UCSD-AML1 (cell line): Measurements from ENCODE around the gene C16orf90.
"Not testable (repeated sequence)": the region's sequence is repeated elsewhere in the genome, so short reads cannot be mapped to it uniquely, and the experiment has no call there.

ENCODE experiments used
- DNase-seq: peaks from one replicate; lab custom pipeline; 2025; ENCODE audit not compliant: unreplicated experiment; lab: John Stamatoyannopoulos, UW

Gene C16orf90

DNA sequence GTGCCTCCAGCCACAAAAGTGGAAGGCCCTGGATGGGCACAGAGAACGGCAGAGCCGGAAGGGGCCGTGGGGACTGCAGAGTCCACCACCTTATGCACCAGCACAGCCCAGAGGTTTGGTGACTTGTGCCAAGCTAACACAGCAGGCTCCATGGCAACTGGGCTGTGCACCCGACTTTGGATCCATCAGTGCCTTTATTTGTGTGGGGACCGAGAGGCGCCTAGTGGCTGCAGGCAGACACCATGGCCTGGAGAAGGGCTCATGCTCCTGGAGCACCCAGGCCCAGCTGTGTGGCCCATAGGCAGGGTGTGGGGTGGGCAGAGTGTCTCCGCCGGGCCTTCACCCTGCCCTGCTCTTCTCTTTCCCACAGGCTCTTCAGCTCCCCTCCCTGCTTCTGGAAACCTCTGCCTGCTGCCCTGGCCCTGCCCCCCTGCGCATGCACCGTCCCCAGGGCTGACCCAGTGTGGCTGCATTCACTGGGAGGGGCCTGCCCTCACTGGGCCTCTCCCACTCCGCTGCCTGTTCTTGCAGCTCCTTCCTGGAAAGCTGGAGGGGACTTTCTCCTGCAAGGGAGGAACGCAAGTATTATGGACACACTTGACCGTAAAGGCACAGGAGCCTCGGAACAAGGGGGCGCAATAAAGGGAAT, 10.1 kb downstream of the C16orf90 start:
- no peak for DNase-seq

DNA sequence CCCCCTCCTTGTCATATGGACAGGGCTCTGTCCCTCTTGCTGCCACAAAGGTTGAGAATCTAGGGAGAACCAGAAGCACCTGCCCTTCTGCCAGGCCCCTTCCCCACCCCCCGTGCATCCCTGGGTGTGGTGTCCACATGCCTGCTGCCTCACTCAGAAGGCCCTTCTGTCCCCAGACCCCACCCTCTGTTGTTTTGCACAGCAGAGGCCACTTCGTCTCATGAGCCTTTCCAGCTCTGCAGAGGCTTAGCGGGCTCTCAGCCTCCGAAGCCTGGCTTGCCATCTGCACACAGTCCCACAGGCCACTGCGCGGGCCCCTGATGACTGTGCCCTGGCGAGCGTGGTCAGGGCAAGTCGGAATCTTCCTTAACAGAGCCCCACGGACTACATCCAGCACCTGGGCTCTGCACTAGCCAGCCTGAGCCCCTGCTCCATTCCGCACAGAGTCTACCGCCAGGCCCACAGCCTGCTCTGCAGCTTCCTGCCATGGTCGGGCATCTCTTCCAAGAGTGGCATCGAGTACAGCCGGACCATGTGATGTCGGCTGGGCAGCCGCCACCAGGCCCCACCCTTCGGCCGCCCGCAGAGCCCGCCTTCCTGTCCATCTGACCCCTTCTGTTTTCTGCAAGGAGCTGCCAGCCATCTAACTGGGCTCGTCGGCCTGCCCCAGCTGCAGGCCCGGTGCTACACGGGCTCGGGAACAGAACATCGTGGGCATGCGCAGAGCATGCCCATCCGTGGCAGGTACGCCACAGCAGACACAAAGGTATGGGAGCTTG, 10.8 kb downstream of the C16orf90 start:
- DNase-seq = no peak

DNA sequence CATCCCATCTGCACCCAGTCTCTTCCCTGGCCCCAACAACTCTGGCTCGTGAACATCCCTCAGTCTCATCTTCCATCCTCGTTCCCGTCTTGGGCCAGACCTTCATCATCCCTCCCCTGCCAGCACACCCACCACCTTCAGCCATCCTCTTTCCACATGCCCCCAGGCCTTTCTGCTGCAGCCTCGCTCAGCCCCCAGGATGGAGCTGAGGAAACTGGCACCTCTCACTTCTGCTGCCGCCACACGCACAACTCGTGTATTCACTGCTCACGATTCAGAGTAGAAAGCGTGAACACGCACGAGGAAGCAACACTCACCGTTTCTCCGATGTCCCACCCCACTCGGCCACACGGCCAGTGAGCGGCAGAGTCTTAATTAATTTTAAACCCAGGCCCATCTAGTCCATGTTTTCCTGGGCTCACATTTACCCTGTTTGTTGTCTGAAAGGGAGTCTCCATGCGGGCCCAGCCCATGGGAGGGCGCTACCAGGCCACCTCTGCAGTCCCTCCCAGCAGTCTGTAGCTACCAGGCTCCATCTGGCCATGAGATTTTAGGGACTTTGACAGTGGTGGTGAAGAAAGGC, 12.5 kb downstream of the C16orf90 start:
- no peak for DNase-seq

DNA sequence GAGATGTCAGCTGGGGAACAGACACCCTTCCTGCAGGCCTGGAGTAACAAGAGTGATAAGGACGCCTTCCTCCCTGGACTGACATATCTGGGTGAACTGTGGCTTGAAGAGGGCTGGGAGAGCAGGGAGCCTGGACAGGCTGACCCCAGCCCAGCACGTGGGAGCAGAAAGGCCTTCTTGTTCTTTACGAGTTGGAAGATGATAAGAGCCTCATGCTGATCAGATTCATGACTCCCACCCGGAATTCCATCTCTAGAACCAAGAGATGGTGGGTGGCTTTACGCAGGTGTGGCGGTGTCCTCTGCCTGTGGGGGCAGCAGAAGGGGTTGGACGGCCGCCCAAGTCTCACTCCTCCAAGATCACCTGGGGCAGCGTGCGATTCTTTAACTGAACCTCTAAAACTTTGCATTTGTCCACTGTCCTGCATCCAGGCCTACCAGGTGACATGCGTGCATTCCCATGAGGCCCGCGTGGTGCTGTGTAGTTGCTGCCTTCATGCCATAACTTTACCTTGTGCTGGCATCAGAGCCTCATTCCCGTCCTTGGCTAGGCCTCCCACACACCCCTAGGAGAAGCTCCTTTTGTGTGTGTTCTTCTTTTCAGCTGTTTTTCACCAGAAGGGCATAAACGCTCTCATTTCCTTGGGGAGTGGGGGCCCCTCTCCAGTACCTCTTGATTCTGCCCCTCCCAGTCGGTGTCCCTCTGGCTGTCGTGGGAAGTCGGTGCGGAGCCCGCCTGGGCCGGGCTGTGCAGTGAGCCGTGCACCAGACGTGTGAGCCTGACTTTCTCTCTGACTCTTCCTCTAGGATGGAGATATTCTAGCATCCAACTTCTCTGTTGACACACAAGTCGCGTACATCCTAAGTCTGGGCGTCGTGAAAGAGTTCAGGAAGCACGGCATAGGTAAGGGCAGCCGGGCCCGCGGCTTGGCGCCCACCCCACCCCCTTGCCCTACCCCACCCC, 13.3 kb downstream of the C16orf90 start:
- no peak for DNase-seq

DNA sequence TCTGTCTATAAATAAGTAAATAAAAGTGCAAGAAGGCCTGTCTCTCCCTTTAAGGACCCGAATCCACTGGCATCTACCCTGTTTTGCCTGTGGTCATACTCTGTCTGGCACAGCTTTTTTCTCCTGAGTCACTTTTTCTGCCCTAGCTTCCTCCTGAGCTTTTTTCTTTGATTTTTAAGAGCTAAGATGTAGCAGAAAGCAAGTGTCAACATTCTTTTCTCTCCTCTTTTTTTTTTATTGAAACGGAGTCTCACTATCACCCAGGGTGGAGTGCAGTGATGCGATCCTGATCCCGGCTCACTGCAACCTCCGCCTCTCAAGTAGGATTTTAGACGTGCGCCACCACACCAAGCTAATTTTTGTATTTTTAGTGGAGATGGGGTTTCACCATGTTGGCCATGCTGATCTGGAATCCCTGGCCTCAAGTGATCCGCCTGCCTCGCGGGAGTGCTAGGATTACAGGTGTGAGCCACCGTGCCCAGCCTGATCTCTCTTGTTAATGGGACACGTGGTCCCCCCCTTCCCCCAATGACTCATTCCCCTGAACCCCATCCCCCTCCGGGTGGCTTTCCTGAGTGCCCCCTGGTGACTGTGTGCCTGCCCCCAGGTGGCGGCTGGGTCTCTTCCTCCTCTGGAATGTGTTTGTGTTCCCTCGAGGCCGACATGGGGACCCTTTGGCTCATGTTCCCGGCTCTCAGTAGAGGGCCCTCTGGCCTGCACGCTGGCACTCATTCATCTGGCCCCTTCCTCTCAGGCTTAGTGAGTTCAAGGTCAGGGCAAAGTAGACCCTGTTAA, 14.2 kb downstream of the C16orf90 start:
- DNase-seq = no peak

DNA sequence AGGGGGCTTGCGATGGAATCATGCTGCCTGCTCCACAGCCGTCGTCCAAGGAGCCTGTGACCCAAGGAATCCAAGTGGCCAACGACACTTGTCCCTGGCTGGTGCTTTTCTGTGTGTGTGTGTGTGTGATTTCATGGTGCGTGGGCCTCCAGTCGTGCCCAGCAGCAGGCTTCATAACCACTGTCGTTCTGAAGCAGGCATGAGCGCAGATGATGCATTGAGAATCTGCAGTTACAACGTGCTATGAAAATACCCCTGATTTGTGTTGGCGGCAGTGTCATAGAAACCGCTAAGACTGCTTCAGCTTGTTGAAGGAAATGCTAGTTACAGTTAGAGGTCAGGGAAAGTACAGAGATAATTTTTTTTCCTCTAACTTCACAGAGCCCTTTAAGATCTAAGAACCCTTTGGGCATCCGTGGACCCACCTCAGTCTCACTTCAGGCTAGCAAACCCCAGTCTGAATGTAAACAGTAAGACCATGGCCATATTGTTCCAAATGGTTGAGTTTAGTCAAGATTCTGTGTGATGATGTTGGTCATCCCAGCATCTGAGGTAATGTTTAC, 15.6 kb downstream of the C16orf90 start:
- no peak for DNase-seq

DNA sequence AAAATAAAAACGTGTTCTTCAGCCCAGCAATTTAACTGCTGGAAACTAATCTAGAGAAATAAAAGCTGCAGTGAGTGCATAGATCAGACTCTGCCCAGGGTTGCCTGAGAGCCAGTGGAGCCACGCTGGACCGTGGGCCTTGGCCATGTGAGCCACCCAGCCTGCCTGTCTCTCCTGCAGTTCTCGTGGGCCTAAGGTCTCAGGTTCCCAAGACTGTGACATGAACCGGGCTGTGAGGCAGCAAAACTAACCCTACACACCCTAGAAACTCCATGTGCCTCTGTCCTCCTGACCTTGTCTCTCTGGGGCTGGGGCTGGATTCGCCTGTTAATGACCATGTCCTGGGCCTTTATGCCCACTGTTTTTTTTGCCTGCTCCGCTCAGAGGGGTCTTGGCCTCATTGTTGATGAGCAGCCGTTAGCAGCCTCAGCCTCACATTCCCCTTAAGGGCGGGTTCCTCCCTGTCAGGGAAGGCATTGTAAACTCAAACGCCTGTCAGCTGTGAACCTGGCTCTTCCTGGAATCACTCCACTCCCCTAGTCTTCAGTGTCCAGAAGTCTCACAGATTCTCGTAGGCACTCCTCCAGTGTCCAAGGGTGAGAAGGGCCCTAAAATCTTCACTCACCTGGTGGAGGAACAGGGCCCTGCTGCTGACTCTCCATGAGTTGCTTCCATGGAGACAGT, 16.9 kb downstream of the C16orf90 start:
- no peak for DNase-seq

DNA sequence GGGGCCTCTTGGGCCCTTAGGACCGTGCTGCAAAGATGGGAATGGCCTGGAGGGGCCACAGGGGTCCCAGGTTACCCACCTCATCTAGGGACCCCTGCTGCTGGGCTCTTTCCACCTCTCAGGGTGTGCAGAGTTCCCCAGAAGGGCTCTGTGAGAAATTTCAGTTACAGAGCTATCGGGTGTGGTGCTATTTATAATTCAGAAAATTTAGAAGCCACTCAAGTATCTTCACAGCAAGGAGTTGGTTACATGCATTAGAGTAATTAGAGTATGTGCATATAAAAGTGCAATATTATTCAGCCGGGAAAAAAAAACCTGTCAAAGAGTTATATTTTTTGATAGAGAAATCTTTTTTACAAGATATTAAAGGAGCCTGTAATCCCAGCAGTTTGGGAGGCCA, 18.9 kb downstream of the C16orf90 start:
- no peak for DNase-seq

DNA sequence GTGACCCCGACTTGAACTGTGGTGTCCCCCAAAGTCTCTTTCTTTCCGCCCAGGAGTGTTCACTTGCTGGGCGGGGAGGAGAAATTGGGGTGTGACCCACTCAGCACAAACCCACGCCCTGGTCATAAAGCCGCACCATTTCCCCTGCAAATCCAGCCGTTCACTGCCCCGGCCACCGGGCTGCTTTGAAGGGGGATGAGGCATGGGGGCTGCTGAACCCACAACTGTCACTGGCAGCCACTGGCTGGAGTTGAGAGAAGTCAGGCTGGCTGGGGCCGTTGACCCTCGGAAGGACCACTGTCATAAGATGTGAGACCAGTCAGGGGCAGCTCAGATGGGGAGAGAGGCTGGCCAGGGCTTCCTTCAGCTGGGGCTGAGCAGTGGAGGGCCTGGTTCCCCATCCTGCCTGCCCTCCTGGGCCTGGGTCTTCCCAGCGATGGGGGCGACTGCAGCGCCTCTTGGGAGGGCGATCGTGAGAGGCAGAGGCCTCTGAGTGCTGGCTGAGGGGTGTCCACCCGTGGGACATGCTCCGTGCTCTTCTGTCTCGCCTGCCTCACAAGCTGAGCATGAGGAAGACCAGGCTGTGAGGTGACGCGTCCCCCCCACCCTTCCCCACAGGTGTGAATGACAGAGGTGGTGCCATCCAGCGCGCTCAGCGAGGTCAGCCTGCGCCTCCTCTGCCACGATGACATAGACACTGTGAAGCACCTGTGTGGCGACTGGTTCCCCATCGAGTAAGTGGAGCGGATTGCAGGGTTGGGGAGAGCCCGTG, 19.5 kb downstream of the C16orf90 start:
- no peak for DNase-seq

DNA sequence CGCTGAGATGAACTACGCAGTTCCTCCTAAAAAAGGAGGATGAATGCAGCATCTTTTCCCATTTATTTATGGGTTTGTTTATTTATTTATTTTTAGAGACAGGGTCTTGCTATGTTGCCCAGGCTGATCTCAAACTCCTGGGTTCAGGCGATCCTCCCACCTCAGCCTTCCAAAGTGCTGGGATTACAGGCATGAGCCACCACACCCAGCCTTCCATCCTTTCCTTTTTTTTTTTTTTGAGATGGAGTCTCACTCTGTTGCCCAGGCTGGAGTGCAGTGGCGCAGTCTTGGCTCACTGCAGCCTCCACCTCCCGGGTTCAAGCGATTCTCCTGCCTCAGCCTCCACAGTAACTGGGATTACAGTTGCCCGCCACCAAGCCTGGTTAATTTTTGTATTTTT, 20.4 kb downstream of the C16orf90 start:
- not testable (repeated sequence) for DNase-seq

DNA sequence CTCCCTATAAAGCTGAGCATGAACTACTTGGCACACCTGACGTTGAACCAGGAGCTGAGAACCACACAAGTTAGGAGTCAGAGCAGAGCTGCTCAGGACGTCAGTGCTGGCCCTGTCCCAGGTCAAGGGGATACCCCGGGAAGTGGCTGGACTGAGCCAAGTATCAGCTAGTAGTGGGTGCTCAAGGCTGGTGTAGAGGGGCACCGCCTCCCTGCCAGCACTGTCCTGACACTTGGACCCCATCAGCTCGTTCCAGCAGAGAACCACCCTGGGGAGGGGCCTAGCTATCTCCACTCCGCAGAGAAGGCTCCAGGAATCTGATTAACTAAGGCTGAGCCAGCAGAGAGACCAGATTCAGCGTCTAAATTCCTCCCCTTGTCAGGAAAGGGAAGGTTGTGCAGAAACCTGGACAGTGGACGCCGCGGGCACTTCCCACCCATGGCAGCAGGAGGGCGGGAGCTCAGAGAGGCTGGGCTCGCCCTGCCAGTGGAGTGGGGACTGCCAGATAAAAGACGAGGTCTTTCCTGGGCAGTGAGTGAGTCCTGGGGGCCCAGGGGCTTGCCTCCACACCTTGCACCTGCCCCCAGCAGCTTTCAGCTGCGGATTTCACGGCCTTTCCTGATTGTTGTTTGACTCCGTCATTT, 21.0 kb downstream of the C16orf90 start:
- no peak for DNase-seq

DNA sequence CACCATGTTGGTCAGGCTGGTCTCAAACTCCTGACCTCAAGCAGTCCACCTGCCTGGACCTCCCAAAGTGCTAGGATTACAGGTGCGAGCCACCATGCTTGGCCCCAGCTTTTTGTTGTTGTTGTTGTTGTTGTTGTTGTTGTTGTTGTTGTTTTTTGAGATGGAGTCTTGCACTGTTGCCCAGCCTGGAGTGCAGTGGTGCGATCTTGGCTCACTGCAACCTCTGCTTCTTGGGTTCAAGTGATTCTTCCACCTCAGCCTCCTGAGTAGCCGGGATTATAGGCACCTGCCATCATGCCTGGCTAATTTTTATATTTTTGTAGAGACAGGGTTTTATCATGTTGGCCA, 21.7 kb downstream of the C16orf90 start:
- not testable (repeated sequence) for DNase-seq

DNA sequence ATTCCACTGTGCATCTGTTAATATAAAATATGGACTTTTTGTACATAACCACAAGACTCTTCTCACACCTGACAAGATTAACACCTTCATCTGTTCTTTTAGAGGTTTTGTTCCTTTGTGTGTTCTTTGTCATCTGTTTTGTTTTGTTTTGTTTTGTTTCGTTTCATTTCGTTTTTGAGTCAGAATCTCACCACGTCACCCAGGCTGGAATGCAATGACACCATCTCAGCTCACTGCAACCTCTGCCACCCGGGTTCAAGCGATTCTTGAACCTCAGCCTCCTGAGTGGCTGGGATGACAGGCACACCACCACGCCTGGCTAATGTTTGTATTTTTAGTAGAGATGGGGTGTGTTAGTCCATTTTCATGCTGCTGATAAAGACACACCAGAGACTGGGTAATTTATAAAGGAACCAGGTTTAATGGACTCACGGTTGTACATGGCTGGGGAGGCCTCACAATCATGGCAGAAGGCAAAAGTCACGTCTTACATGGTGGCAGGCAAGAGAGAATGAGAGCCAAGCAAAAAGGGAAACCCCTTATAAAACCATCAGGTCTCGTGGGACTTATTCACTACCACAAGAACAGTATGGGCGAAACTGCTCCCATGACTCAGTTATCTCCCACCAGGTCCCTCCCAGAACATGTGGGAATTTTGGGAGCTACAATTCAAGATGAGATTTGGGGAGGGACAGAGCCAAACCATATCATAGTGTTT, 22.3 kb downstream of the C16orf90 start:
- DNase-seq = no peak

DNA sequence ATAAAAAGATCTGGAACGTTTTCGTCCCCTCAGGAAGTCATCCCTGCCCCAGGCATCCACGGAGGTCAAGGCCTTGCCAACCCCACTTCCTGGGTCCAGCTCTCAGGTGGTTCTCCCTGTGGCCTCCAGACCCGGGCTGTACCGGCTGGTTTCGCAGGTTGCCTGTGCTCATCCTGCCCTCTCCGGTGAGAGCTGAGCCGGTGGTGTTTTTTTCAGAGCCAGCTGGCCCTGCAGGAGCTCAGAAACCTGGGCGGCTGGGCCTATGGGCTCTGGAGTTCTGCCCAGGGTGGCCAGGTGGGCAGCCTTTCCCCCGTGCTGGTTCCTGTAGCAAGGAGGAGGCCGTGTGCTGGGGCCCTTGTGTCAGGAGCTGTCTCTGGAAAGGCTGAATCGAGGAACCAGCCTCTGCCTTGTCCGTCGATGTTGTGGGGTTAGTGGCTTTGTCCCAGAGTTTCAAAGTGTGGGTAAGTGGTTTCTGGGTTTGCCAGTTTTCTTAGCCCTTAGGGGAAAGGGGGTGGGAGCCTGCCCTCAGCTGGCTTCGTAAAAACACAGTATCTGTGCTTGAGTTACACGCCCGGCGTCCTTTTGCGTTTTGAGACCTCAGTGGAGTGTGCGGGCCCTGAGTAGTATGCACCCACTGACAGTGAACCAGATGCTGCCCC, 23.6 kb downstream of the C16orf90 start:
- DNase-seq = no peak

DNA sequence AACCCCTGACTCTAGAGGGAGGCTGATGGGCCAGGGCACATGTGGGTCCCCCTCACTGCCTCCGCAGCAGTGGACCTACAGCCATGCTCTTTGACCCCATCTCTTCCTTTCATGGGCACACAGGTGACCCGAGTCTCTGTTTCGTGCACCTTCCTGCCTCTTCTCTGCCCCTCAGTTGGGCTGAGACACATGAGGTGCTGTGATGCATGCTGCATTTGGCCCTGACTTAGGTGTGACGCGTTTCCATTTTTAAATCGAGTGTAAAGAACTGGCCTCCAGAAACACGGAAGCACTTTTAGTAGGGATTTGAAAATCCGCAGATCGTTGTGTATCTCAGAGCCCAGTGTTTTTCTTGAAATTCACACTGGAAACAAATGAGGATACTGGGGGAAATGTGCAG, 24.6 kb downstream of the C16orf90 start:
- no peak for DNase-seq

DNA sequence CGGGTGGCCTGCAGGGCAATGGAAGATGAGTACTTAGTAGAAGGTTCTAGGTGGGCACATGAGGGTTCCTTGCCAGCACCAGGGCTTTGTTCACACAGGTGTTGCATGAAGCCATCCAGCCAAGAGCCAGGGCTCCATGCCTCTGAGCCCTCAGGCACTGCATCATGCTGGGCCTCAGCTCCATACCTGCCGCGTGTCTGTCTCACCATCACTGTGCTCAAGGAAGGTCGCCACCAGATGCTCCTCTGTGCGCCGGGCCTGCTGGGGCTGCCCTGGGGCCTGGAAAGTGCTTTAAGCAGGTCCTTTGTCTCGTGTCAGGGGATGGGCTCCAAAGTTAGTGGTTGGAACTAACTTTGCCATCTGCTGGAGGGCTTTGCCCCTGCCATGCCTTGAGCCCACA, 25.6 kb downstream of the C16orf90 start:
- DNase-seq = no peak

DNA sequence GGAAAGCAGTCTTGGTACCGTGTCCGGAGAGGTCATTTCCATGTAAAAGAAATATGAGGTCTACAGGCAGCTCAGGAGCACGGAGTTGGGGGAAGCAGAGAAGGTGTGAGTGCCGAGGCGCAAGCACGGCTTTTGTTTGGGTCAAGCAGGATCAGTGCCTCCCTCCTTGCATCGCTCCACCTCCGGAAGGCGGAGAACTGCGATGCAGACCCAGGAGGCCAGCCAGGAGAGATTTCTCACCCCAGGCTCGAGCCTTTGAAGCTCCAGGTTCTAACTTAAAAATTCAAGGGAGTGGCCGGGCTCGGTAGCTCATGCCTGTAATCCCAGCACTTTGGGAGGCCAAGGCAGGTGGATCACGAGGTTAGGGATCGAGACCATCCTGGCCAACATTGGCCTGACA, 26.8 kb downstream of the C16orf90 start:
- DNase-seq = no peak
